CD4-positive, alpha-beta T cell treated with Interleukin-12 subunit alpha and Interleukin-12 subunit beta, for 1 hour (primary cell): Measurements from ENCODE around the gene DPY19L2.
"Not testable (repeated sequence)": the region's sequence is repeated elsewhere in the genome, so short reads cannot be mapped to it uniquely, and the experiment has no call there.

Experiments
- DNase-seq: peaks from one replicate; pipeline ENCODE4 v3.0.0-alpha.2; 2020

The DPY19L2 gene

GRCh38 chr12:63658501-63658900, 9.8 kb downstream of the DPY19L2 start:
- DNase-seq, result not testable (repeated sequence)

- not testable (repeated sequence) for DNase-seq
These were observed 11.9 kb downstream of the DPY19L2 start for GRCh38 chr12:63656407-63656806.

GRCh38 chr12:63655543-63656257, 12.6 kb downstream of the DPY19L2 start:
- not testable (repeated sequence) for DNase-seq

GRCh38 chr12:63654481-63654880, 13.8 kb downstream of the DPY19L2 start:
- DNase-seq, result not testable (repeated sequence)

GRCh38 chr12:63649517-63649916, 18.8 kb downstream of the DPY19L2 start:
- DNase-seq, result not testable (repeated sequence)

GRCh38 chr12:63643381-63644140, 24.7 kb downstream of the DPY19L2 start:
- not testable (repeated sequence) for DNase-seq

GRCh38 chr12:63624258-63624657, 44.0 kb downstream of the DPY19L2 start:
- DNase-seq, result not testable (repeated sequence)

GRCh38 chr12:63615544-63615943, 52.7 kb downstream of the DPY19L2 start:
- not testable (repeated sequence) for DNase-seq

- not testable (repeated sequence) for DNase-seq
These were observed 57.0 kb downstream of the DPY19L2 start for GRCh38 chr12:63611285-63611684.

- DNase-seq, result not testable (repeated sequence)
These were observed 59.0 kb downstream of the DPY19L2 start for GRCh38 chr12:63609281-63609680.

GRCh38 chr12:63604985-63605384, 63.3 kb downstream of the DPY19L2 start:
- DNase-seq, result not testable (repeated sequence)

GRCh38 chr12:63594828-63595227, 73.5 kb downstream of the DPY19L2 start:
- not testable (repeated sequence) for DNase-seq

GRCh38 chr12:63584426-63584825, 83.9 kb downstream of the DPY19L2 start:
- DNase-seq, result not testable (repeated sequence)

GRCh38 chr12:63583289-63583688, 85.0 kb downstream of the DPY19L2 start:
- DNase-seq, result not testable (repeated sequence)

GRCh38 chr12:63577631-63578030, 90.7 kb downstream of the DPY19L2 start:
- not testable (repeated sequence) for DNase-seq

GRCh38 chr12:63572038-63572437, 96.3 kb downstream of the DPY19L2 start:
- not testable (repeated sequence) for DNase-seq

GRCh38 chr12:63558445-63558844, 109.8 kb downstream of the DPY19L2 start:
- DNase-seq, result not testable (repeated sequence)

- not testable (repeated sequence) for DNase-seq
These were observed 116.9 kb downstream of the DPY19L2 start for GRCh38 chr12:63551397-63551796.

GRCh38 chr12:63549034-63549433, 119.3 kb downstream of the DPY19L2 start:
- not testable (repeated sequence) for DNase-seq

GRCh38 chr12:63545298-63545916, 122.9 kb downstream of the DPY19L2 start:
- DNase-seq, result not testable (repeated sequence)

- not testable (repeated sequence) for DNase-seq
These were observed 129.6 kb downstream of the DPY19L2 start for GRCh38 chr12:63538656-63539055.

GRCh38 chr12:63537838-63538237, 130.5 kb downstream of the DPY19L2 start:
- DNase-seq, result not testable (repeated sequence)

GRCh38 chr12:63529641-63530040, 138.7 kb downstream of the DPY19L2 start:
- not testable (repeated sequence) for DNase-seq
